NCI-H1092 treated with DMSO at 0.1 percent for 48 hours (cell line): ENCODE measurements around the gene GTF3A.
A peak's percentile ranks its signal among the peaks of the same experiment; 100 is the strongest.

Source experiments
- DNase-seq: peaks from one replicate; lab custom pipeline; 2025; lab: John Stamatoyannopoulos, UW

The GTF3A gene

DNA sequence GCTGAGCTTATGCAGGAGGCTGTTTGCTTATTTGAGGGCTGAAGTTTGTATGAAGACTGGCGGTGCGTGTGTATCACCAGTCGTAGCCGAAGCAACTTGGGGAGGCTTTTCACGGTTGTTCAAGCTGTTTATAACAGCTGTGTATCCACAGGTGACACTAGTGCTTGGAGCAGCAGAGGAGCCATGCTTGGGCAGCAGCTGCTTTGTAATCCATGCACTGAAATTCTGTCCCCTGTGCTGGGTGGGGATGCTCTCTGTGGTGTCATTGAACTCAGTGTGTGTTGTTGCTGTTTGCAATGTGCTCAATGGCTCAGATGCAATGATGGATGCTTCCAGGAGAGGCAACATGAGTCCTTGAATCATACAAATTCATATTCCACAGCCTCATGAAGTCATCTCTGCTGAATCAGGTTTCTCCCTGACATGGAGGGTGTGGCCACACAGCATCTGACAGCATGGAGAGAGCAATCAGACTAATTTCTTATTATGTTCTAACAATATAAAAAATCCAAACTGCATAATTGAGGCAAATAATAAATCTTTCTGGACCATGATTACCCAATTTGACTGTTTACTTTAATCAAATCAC is 18.8 kb upstream of the GTF3A start:
- no peak for DNase-seq

DNA sequence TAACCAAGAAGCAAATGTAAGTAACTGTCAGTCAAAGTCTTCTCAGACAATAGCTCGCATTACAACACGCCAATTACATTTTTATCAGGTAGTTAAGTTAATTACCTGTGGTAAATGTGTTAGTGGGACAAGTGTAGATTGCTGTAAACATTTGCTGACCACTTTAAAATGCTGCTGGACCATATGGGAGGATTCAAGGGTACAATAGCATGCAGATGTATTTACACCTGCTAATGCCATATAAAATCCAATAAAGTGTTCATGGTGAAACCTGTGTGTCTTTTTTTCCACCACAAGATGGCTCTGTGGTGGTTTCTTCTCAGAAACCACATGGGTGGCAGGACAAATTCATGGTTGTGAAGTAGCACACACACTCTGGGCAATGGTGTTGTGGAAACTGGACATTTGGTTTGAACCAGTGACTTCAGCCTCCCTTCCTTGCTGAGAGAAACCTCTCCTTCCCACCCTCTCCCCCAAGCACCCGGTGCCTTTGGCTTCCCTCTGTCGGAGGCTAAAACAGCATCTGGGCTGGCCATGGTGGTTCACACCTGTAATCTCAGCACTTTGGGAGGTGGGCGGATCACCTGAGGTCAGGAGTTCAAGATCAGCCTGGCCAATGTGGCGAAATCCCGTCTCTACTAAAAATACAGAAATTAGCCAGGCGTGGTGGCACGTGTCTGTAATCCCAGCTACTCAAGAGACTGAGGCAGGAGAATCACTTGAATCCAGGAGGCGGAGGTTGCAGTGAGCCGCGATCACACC is 18.1 kb upstream of the GTF3A start:
- DNase-seq, result peak; percentile 75

DNA sequence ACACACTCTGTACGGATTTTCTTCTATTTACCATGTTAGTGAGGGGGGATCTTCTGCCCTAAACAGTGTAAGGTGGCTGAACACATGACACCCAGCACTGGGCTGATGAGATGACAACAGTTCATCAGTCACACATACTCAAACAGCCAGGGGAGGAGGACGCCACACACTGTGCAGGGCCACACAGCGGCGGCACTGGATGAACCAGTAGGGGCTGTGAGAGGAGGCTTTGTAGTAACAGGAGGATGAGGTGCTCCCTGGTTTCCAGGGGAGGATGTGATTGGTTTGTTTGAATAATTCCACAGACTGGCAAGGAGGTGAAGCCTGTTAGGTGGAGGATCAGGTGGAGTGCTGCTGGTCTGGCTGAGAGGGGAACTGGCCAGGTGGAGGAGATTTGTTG is 16.3 kb upstream of the GTF3A start:
- DNase-seq, result no peak

DNA sequence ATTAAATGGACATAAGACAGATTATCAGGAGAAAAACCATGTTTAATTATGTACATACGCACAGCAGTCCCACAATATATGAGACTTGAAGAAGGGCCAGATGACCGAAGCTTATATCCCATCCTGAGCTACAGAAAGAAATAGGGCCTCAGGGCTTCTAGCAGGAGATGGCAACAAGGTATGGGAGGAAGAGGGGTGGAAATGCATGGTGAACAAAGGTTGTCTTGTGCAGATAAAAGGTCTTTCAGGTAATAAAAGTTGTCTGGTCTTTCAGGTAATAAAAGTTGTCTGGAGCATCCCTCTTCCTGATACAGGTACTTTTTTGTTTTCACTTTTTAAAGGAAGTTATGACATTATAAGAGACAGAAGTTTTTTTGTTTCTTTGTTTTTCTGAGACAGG is 15.4 kb upstream of the GTF3A start:
- no peak for DNase-seq

DNA sequence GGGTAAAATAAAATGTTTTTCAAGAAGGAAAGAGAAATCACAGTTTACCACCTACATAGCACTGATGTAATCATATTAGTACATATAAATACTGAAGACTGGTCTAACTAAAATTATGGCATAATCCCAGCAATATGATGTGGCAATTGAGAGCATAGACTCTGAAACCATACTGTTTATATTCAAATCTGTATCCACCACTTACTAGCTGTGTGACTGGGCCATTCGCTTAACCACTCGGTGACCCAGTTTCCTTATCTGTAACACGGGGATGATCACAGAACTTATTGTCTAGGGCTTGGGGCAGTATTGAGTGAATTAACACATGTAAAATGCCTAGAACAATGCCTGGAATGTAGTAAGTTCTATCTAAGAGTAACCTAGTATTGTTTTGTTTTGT is 13.1 kb upstream of the GTF3A start:
- no peak for DNase-seq

DNA sequence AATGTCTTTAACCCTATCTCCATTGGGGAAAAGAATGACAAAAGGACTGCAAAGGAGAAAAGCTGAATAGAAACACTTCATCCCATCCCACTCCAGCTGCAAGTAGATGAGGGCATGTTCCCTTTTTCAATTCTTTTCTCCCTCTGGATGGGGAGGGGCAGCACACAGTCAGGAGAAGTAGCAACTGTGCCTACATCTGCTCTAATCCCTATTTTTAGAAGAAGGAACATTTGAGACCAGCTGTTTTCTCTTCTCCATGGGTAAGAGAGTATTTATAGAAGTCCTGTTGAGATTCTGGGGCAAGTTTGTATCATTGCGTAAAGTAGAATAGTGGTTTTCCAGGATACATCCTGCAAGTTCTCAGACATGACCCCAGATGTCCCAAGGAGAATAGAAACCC is 9.3 kb upstream of the GTF3A start:
- no peak for DNase-seq

DNA sequence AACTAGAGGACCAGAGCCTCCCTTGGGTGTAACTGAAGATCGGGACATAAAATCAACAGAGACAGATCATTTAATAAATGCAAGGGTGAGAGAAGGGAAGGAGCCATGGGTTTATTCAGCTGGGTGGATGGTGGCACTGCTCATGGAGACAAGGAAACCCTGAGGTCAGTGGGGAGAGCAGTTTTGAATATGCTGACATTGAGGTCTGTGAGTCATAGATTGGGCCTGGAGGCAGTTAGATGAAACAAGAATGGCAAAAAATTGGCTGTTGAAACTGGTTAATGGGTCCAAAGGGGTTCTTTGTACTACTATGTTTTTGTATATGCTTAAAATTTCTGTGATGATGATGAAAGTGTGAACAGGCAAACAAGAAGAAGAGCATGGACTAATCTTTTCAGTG is 5.1 kb upstream of the GTF3A start:
- DNase-seq, result no peak

DNA sequence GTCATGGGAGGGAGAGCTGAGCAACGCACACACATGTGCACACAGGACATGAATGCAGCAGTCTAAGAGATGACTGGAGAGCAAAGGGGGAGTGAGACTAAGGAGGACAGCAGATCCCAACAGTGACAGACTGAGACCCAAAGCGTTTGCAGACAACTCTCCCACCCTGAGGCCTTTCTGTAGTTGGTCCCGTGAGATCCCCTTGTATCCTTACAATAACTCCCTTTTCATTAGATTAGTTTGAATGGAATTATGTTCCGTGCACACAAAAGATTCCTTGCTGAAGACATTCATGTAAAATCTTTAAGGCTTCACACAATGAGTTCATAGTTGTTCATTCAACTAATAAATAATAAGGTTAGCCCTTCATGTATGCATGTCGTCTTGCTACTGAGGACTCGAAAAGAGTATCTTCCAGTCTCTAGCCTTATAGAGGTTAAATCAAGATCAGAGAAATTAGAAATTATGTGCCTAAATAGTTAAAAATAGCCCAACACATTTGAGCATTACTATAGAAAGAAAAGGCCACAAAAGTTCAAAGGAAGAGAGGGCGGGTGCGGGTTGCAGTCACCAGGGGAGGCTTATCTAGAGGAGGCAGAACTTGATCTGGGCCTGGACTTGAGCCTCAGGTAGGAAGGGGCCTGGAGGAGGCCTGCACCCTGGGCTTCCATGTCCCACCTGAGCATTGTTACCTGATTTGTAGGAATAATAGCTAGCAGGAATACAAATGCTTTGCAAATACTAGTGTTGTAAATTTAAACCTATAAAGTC is 3.1 kb upstream of the GTF3A start:
- DNase-seq, result no peak

DNA sequence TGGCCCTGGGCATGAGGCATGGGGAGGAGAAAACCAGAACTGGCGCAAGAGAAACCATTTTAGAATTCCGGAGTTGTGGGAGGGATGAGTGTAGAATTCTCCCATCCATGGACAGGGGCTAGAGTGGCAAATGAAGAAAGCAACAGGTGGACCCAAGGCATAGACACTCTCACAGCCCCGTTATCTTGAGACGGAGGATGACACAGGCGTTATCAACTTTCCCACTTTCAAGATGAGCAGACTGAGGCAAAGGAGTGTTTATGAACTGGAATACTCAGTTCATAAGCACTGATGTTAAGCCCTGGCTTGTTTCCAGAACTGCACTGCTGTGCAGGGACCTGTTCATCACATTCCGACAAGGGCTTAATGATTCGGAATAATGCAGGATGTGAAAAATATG is 1.1 kb upstream of the GTF3A start:
- DNase-seq, result peak; percentile 23

DNA sequence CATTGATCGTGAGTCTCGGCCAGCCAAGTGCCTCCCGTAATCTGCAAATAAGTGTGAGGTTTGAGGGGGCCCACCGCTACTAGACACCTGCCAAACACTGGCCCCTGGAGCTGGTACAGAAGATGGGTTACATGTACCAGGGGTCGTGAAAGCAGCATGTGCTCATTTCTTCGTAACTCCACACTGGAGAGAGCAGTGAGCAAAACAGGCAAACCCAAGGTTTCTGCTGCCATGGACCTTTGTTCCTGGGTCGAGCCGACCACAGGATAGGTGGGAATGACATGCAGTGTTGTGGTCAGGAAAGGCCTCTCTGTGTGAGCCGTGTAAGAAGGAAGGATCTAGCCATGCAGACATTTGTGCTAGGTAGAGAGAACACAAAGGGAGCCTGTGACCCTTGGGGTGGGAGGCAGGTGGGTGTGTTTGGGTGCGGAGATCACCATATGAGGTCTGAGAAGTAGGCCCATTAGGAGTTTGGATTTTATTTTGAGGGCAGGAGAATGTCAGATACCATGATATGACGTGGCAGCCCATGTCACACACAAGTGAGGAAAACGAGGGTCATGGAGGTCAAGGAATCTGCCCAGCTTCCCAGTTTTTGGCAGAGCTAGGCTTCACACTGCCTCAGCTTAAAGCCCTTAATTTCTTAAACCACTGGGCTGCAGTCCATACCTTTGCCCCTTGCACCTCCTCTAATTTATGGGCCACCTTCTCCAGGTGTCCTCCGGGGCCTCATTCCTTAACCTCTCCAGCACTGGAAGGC is 919 bp downstream of the GTF3A start:
- no peak for DNase-seq

DNA sequence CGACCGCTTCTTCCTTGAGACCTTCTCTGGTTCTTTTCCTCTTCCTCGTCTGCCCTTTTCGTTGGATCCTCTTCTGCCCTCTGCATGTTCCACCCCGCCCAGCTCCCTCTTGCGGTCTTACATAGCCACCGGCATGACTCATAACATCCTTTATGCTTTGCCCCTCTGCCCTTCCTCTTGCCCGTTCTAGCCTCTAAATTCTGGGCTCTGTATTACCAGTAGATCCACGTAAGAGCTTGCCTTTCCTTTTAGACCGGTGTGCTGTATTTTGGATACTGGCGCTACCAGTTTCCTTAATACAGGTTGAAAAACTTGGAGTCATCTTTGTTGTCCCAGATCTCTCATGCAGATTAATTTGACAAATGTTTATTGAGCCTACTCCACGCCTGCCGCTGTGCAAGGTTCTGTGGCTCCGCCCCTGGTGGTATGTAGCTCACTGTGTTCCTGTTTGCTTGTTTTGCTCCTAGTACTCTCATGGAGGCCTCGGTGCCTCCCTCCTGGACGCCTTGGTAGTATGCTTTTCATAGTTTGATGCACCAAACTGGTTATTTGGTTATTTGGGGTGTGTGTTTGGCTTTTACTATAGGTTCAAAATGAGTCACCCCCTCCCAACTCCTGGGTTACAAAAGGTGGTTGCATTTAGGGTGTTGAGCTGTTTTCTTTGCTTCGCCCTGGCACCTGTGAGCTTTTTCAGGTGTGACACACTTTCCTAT is 1.7 kb downstream of the GTF3A start:
- DNase-seq, result peak; percentile 68

DNA sequence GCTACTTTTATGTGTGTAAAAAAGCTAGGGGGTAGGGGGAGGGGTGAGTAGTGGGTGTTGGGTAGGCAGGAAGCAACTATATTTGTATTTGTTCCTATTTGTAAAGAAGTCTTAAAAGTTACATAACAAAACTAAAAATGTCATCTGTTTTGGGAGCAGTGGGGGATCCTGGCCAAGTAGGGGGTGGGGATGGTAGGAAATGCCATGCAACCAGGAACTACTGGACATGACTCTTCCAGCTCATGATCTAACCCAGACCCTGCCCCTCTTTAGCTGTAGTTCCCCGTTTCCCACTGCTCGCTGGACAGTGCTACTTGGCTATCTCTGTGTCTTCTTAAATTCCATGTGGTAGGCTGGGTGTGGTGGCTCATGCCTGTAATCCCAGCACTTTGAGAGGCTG is 3.2 kb downstream of the GTF3A start:
- no peak for DNase-seq

DNA sequence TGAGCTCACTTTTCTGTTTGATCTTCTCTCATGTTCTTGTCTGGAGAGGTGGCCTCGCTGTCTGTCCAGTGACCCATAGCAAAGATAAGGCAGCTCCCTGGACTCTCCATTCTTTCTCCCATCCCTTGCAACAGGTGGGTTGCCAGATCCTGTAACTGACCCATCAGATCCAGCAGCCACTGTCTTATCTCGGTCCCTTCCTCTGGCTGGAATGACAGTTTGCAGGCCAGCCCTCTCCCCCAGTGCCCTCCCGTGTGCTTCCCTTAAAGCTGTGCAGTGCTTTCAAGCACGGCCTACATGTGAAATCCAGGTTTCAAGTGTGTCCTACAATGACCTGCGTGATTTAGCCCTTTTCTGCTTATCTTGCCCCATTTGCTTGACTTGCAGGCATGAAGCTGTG is 3.7 kb downstream of the GTF3A start:
- no peak for DNase-seq

DNA sequence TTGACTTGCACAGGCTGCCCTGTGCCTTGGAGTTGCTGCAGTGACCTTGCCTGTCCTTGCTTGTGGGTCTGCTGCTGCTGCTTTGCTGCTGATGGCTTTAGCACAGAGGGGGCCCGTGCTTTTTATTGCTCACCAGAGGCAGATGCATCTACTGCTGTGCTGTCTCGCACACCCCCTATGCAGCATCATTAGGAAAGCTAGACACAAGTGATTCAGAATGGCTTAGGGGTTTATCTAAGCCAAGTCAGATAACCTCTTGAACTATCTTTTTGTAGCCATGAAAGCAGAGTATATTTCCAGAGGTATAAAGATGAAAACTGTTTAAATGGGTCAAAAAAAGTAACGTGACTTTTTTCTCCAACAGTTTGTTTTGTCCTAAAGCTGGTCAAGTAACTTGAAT is 7.8 kb downstream of the GTF3A start:
- DNase-seq, result no peak

DNA sequence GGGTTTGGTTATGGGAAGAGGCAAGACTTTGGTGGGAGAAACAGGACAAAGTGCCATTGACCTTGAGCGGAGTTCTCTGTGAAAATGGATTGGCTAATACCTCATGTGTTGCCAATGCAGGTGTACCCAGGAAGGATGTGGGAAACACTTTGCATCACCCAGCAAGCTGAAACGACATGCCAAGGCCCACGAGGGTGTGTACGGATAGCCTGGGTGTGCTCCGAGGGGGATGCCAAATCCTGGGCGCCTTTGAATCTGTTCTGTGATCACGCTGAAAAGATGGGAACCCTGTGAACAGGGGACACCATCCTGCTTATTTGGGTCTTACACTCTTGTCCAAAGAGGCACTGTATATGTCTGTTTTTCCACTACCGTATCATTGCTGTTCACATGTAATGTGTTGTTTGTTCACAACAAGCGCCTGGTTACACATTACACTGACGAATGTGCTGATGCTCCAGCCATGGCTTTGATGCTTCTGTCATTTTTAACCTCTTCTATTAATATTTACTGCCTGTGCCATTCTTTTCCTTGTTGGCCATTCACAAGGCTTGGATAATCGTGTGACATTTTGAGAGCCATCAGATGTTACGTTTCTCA is 8.3 kb downstream of the GTF3A start:
- no peak for DNase-seq

DNA sequence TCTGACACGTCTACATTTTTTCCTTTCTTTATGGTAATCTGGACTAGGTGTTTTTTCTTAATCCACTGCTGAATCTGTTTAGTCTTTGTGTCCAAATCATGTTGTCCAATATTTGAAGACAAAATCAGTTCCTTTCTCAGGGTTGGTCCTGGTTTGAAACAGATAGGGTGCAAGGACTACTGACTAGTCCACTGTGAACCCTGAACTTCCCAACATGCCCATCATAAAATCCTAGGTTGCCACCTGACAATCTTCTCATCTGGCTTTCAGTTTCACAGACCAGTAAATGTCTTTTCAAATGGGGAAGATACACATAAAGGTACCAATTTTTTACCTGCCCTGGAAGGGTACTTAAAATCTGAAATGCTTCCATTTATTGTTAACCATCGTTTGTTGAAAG is 12.7 kb downstream of the GTF3A start:
- DNase-seq, result no peak

DNA sequence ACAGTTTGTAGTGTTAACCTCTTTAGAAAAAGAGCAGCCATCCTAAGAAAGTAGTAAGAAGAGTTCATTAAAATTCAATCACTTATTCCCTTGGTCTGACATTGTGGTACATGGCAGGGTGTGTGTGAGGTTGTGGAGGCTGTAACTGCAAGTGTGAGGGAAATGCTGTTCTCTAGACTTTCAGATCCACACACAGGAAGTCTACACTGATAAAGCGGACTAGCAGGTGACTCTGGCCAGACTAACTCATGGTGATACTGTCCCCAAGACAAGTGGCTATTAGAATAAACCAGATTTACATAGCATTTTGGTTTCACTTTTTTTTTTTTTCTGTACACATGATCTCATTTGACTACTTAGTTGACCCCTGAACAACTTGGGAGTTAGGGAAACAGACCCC is 16.0 kb downstream of the GTF3A start:
- no peak for DNase-seq

DNA sequence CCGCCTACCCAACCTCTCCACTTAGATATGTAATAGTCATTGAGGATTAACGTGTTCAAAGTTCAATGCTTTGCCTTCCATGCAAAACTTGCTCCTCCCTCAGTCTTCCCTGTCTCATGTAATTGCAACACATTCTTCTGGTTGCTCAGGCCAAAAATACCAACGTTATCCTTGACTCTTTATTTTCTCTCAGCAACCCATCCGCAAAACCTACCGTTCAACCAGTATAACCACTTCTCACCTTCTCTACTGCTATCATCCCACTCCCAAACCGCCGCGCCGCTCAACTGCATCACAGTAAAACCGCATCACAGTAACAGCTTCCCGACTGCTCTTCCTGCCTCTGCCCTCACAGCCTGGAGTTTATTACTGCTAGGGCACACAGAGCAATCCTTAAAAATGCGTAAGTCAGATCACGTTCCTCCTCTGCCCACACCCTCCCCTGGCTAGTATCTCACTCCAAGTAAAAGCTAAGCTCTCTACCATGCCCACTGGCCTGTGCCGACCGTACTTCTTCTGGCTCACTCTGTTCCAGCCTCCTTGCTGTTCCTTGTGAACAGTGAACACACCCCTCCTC is 17.7 kb downstream of the GTF3A start:
- no peak for DNase-seq

DNA sequence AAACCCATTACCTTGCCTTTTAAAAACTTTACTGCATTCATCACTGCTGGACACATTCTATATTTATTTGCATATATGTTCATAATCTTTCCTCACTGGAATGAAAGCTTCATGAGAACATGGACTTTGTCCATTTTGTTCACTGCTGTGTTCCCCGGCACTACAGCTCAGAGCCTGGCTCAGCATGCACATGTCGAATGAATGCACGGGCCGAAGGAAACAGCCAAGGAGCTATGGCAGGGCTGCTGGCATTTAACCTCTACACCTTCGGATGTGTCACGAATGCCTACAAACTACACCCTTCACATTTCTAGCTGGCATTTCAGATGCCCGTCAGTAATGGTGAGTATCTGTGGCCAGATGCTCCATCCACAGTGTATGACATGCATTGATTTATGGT is 18.4 kb downstream of the GTF3A start:
- DNase-seq, result no peak

DNA sequence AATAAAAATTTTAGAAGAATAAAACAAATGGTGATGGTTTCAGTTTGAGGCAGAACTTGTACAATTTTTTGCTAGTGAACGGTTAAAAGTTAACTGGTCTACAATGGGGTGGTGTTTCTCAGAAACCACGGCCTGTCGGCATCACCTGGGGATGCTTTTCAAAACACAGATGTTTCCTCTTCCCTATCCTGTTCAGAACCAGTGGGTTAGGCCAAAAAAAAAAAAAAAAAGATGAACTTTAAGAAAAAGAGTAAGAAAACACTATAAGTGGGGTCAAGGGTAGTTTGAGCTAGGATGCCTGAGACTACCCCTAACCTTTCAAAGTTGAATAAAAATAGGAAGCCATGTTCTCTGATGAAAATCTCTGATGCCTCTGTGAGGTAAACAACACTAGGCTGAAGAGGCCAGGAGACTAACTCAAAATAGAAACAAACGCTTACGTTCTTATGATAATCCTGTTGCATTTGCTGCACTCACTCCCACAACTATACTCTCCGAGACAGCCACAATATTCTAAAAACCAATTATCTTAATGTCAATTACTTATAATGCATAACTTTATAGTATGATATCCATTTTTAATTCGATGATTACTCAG is 22.7 kb downstream of the GTF3A start:
- DNase-seq, result no peak

DNA sequence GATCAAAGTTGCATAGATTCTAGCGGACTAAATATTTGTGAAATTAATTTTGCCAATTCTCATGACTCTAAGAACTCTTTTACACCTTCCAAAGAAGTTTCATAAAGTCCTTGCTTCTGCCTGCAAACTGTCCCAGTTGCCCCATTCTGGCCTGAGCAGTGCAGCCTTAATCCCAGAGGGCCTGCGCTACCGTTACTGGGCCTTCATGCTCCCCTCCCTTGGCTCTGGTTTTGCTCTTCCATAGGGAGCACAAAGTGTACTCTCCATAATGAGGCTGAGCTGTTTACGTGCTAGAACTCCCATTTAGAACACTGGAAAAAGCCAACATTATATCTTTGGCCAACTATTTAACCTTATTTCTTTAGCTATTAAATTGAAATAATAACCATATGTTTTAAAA is 23.9 kb downstream of the GTF3A start:
- DNase-seq, result no peak
